Lower leg skin (tissue), 3 donors: ENCODE results near the gene NDUFB7.

Experiments used
- POLR2A ChIP-seq, 2 donors: fragments of 450-650 bp; IDR thresholded peaks; one replicate each; pipeline ENCODE4 v1.6.1; 2016 to 2017; ENCODE audit warnings: antibody characterized with exemption in 2 of 2, mild to moderate bottlenecking in 1 of 2, moderate library complexity in 1 of 2
- TF ChIP-seq, protein P1 (sequence below), 3 donors: fragments of 450-650 bp; IDR thresholded peaks; one replicate each; pipeline ENCODE4 v1.5.1; 2016; ENCODE audit warnings: antibody characterized with exemption in 3 of 3, mild to moderate bottlenecking in 3 of 3, moderate library complexity in 2 of 3

- no peak for TF ChIP-seq POLR2A (IDR thresholded peaks at IDR 0.05)
- TF ChIP-seq, protein P1, sequence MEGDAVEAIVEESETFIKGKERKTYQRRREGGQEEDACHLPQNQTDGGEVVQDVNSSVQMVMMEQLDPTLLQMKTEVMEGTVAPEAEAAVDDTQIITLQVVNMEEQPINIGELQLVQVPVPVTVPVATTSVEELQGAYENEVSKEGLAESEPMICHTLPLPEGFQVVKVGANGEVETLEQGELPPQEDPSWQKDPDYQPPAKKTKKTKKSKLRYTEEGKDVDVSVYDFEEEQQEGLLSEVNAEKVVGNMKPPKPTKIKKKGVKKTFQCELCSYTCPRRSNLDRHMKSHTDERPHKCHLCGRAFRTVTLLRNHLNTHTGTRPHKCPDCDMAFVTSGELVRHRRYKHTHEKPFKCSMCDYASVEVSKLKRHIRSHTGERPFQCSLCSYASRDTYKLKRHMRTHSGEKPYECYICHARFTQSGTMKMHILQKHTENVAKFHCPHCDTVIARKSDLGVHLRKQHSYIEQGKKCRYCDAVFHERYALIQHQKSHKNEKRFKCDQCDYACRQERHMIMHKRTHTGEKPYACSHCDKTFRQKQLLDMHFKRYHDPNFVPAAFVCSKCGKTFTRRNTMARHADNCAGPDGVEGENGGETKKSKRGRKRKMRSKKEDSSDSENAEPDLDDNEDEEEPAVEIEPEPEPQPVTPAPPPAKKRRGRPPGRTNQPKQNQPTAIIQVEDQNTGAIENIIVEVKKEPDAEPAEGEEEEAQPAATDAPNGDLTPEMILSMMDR (IDR thresholded peaks at IDR 0.05) = no peak
Observed at GRCh38 chr19:14614099-14614412, 42.2 kb upstream of the NDUFB7 start.
